Neural cell (in vitro differentiated cells): Measurements from ENCODE around the gene HOXB4.

Experiments
- EP300 ChIP-seq: fragments of 450-650 bp; conservative IDR thresholded peaks from 2 replicates; pipeline ENCODE4 v1.6.1; 2014; ENCODE audit warnings: antibody characterized with exemption, mild to moderate bottlenecking, moderate library complexity; ENCODE audit not compliant: poor library complexity, severe bottlenecking
- EZH2 ChIP-seq: fragments of 200-600, 300-800 bp; shearing (Covaris generic), sonication (generic); IDR thresholded peaks from 2 replicates; pipeline ENCODE4 v1.6.1; 2014; ENCODE audit warnings: antibody characterized with exemption, low read length, borderline replicate concordance, mild to moderate bottlenecking; ENCODE audit not compliant: insufficient read depth, poor library complexity, severe bottlenecking
- TF ChIP-seq, protein P1 (sequence below): fragments of 450-650 bp; IDR thresholded peaks from 2 replicates; pipeline ENCODE4 v1.5.1; 2014; ENCODE audit warnings: antibody characterized with exemption, mild to moderate bottlenecking, moderate library complexity; ENCODE audit not compliant: poor library complexity, severe bottlenecking

DNA sequence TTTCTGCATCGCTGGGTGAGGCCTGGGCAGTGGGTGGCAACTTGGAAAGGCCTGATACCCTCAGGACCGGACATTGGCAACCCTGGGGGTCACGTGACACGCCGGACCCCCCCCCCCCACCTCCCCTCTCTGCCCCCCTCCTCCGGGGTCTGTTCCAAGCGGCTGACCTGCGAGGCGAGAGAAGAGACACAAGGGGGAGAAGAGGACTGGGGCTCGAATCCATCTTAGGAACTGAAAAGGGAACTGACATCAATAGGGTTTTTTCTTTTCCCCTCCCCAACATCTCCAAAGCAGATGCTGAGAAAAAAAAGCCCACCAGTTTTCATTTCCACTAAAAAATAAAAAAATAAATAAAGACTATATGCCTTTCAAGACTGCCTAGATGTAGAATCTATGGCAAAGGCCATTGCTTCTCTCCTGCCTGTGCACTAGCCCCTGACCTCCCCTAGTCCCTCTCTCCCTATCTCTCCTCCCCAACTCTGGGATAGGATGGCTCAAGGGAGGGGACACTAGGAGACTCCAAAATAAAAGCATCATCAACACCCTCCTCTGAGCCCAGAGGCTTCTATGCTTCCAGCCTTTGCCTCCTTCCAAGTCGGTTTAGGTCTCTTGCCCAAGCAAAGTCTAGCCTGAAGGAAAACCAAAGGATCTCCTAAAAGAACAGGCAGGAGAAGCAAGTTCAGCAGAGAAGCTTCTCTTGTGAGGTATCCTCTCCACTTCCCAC is 25.5 kb downstream of the HOXB4 start:
- TF ChIP-seq, protein P1, sequence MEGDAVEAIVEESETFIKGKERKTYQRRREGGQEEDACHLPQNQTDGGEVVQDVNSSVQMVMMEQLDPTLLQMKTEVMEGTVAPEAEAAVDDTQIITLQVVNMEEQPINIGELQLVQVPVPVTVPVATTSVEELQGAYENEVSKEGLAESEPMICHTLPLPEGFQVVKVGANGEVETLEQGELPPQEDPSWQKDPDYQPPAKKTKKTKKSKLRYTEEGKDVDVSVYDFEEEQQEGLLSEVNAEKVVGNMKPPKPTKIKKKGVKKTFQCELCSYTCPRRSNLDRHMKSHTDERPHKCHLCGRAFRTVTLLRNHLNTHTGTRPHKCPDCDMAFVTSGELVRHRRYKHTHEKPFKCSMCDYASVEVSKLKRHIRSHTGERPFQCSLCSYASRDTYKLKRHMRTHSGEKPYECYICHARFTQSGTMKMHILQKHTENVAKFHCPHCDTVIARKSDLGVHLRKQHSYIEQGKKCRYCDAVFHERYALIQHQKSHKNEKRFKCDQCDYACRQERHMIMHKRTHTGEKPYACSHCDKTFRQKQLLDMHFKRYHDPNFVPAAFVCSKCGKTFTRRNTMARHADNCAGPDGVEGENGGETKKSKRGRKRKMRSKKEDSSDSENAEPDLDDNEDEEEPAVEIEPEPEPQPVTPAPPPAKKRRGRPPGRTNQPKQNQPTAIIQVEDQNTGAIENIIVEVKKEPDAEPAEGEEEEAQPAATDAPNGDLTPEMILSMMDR = no peak
- TF ChIP-seq EP300 (no peak), EZH2 (no peak)
